IMR-90 (cell line): ENCODE data around the gene GPR157. TPM values are rescaled to one million over a fixed set of nuclear protein-coding genes. Genes with fewer than 3 reads are reported as not detected.
"Not testable (repeated sequence)": the region's sequence is repeated elsewhere in the genome, so short reads cannot be mapped to it uniquely, and the experiment has no call there.

Experiments
- ATAC-seq: fragments of 200-7000 bp; cut with Tn5 transposase; 2 replicates; pipeline ENCODE4 v1.9.1; 2020; ENCODE audit warnings: low read depth, mild to moderate bottlenecking, moderate library complexity
- BruUV-seq: library from RNA; stranded (reverse); fragments of 400-500 nt; replicated peaks from 2 replicates; lab custom pipeline; 2021; lab: Mats Ljungman, UMichigan
- CTCF ChIA-PET: fragments of 300-600 bp; formaldehyde crosslinking; extraction: SDS; loops from one replicate; lab custom pipeline; 2021; ENCODE audit warnings: antibody characterized with exemption; lab: Yijun Ruan, JAX
- POLR2A ChIA-PET: fragments of 300-600 bp; sonication (Branson Sonifier 250); formaldehyde crosslinking; loops from one replicate; lab custom pipeline; 2022; ENCODE audit warnings: antibody characterized with exemption; ENCODE audit not compliant: unreplicated experiment; lab: Charles Lee
- DNase-seq: peaks from one replicate; pipeline ENCODE4 v3.0.0; 2013
- H2AFZ ChIP-seq: replicated peaks from 2 replicates; pipeline ENCODE3; 2013; ENCODE audit warnings: low read length, mild to moderate bottlenecking; ENCODE audit not compliant: poor library complexity
- H2AK5ac ChIP-seq: 2 replicates; pipeline ENCODE4 v1.6.1; 2013; ENCODE audit warnings: low read depth, low read length, inconsistent platforms
- H2AK9ac ChIP-seq: replicated peaks from 2 replicates; pipeline ENCODE3; 2013; ENCODE audit warnings: mild to moderate bottlenecking, low read depth, low read length, moderate library complexity; ENCODE audit not compliant: poor library complexity
- H2BK120ac ChIP-seq: 2 replicates; pipeline ENCODE4 v1.6.1; 2013; ENCODE audit warnings: low read depth, low read length, inconsistent platforms
- H2BK15ac ChIP-seq: 3 replicates; pipeline ENCODE4 v1.6.1; 2013; ENCODE audit warnings: low read depth, low read length, inconsistent platforms
- H2BK20ac ChIP-seq: 2 replicates; pipeline ENCODE4 v1.6.1; 2013; ENCODE audit warnings: low read depth, mild to moderate bottlenecking, inconsistent platforms, low read length, moderate library complexity
- H2BK5ac ChIP-seq: 2 replicates; pipeline ENCODE4 v1.6.1; 2013; ENCODE audit warnings: mild to moderate bottlenecking, low read depth, low read length, inconsistent platforms; ENCODE audit not compliant: poor library complexity, severe bottlenecking
- H3K14ac ChIP-seq: replicated peaks from 2 replicates; pipeline ENCODE4 v1.6.1; 2013; ENCODE audit warnings: low read depth, low read length, inconsistent platforms
- H3K18ac ChIP-seq: 2 replicates; pipeline ENCODE4 v1.6.1; 2013; ENCODE audit warnings: low read depth, low read length, control low read depth
- H3K23ac ChIP-seq: 2 replicates; pipeline ENCODE4 v1.6.1; 2013; ENCODE audit warnings: low read depth, low read length, inconsistent platforms
- H3K27ac ChIP-seq: 2 replicates; pipeline ENCODE4 v1.5.1; 2013; ENCODE audit warnings: mild to moderate bottlenecking, control low read depth, low read length; ENCODE audit not compliant: insufficient read depth
- H3K27me3 ChIP-seq: 2 replicates; pipeline ENCODE4 v1.6.1; 2013; ENCODE audit warnings: low read length; ENCODE audit not compliant: control insufficient read depth, insufficient read depth
- H3K36me3 ChIP-seq: 2 replicates; pipeline ENCODE4 v1.6.1; 2013; ENCODE audit warnings: low read length, mixed read lengths; ENCODE audit not compliant: control insufficient read depth, insufficient read depth
- H3K4ac ChIP-seq: 2 replicates; pipeline ENCODE4 v1.6.1; 2013; ENCODE audit warnings: low read depth, low read length, inconsistent platforms
- H3K4me1 ChIP-seq: 2 replicates; pipeline ENCODE4 v1.6.1; 2013; ENCODE audit warnings: low read length, mixed read lengths; ENCODE audit not compliant: control insufficient read depth, insufficient read depth
- H3K4me2 ChIP-seq: 2 replicates; pipeline ENCODE4 v1.6.1; 2013; ENCODE audit warnings: low read depth, mild to moderate bottlenecking, control low read depth, low read length, moderate library complexity
- H3K4me3 ChIP-seq: 2 replicates; pipeline ENCODE4 v1.5.1; 2013; ENCODE audit warnings: low read depth, mild to moderate bottlenecking, control low read depth, low read length, moderate library complexity; ENCODE audit not compliant: insufficient read depth
- H3K56ac ChIP-seq: 2 replicates; pipeline ENCODE4 v1.6.1; 2013; ENCODE audit warnings: low read length, inconsistent platforms; ENCODE audit not compliant: insufficient read depth; ENCODE audit errors: extremely low read depth
- H3K79me1 ChIP-seq, 2 experiments: 2 replicates each; pipeline ENCODE4 v1.6.1; 2013; ENCODE audit warnings: low read length in 2 of 2, inconsistent platforms in 1 of 2, low read depth in 1 of 2
- H3K9ac ChIP-seq: 2 replicates; pipeline ENCODE4 v1.6.1; 2013; ENCODE audit warnings: low read depth, low read length, control low read depth
- H3K9me1 ChIP-seq: 2 replicates; pipeline ENCODE4 v1.6.1; 2013; ENCODE audit warnings: low read length, inconsistent platforms; ENCODE audit not compliant: insufficient read depth
- H3K9me3 ChIP-seq: 2 replicates; pipeline ENCODE4 v1.6.1; 2013; ENCODE audit warnings: low read length; ENCODE audit not compliant: control insufficient read depth, insufficient read depth
- H4K20me1 ChIP-seq: 2 replicates; pipeline ENCODE4 v1.6.1; 2013; ENCODE audit warnings: low read length, inconsistent platforms; ENCODE audit not compliant: insufficient read depth
- H4K5ac ChIP-seq: 2 replicates; pipeline ENCODE4 v1.6.1; 2013; ENCODE audit warnings: mild to moderate bottlenecking, low read depth, low read length, control low read depth
- H4K8ac ChIP-seq, 2 experiments: 2 replicates each; pipeline ENCODE4 v1.6.1; 2013; ENCODE audit warnings: low read depth in 2 of 2, low read length in 2 of 2, control low read depth in 1 of 2, inconsistent platforms in 1 of 2
- H4K91ac ChIP-seq: 2 replicates; pipeline ENCODE4 v1.6.1; 2013; ENCODE audit warnings: low read depth, low read length, inconsistent platforms; ENCODE audit not compliant: insufficient read depth
- MAZ ChIP-seq: IDR thresholded peaks from 2 replicates; pipeline ENCODE4 v1.6.1; 2012; ENCODE audit warnings: low read depth, mild to moderate bottlenecking, low read length, improper control_type of control experiment, moderate library complexity, borderline replicate concordance
- RFX5 ChIP-seq: IDR thresholded peaks from 2 replicates; pipeline ENCODE4 v1.8.0; 2012; ENCODE audit warnings: low read depth, mild to moderate bottlenecking, low read length, moderate library complexity
- SMC3 ChIP-seq: fragments of 150-350 bp; IDR thresholded peaks from 2 replicates; pipeline ENCODE4 v1.6.1; 2016; ENCODE audit warnings: low read depth, mild to moderate bottlenecking, antibody characterized with exemption, low read length, moderate library complexity
- WGBS, 2 experiments: methylation state at CpG; one replicate each; pipeline versions ENCODE4 v1.1.5 to v1.1.7; 2013; ENCODE audit warnings: missing lambda C conversion rate in 2 of 2; ENCODE audit not compliant: insufficient read length in 1 of 2; ENCODE audit errors: extremely low coverage in 2 of 2; 5-methylcytosine and 5-hydroxymethylcytosine counted together
- dilution Hi-C: fragments of 300-500 bp; cut with HindIII; formaldehyde crosslinking; loops from one replicate; pipeline ENCODE4 v1.14.3; 2018; ENCODE audit warnings: low sequenced_read_pairs; ENCODE audit not compliant: unreplicated experiment
- in situ Hi-C: fragments of 300-500 bp; cut with MboI; formaldehyde crosslinking; loops from 3 replicates; pipeline ENCODE4 v1.14.3; 2019; ENCODE audit warnings: low sequenced_read_pairs, inconsistent platforms, mixed read lengths
- intact Hi-C: fragments of 100-400 bp; cut with micrococcal nuclease; formaldehyde crosslinking; loops from 2 replicates; pipeline ENCODE4 v1.10.0; 2022
- polyA plus RNA-seq, 3 experiments: library from polyadenylated mRNA; depleted of rRNA; stranded (reverse); fragments of >200 nt; gene quantifications; 2 replicates each; pipeline ENCODE4 v1.2.3, GENCODE V29; 2012; ENCODE audit warnings: low replicate concordance in 1 of 3
- total RNA-seq: library from RNA; depleted of rRNA; stranded (reverse); fragments of >200 nt; gene quantifications from 2 replicates; pipeline ENCODE4 v1.2.3, GENCODE V29; 2012
- TF ChIP-seq, protein P1 (sequence below): conservative IDR thresholded peaks from 2 replicates; pipeline ENCODE4 v1.5.1; 2012; ENCODE audit warnings: mild to moderate bottlenecking, low read depth, low read length, improper control_type of control experiment

GPR157 gene
- total and polyA plus RNA-seq, 2 of the 4 experiments (the other 2 are of a cell fraction) = 1.8 to 2.7 TPM

- TF ChIP-seq RFX5 (no peak), MAZ (no peak), SMC3 (no peak)
- TF ChIP-seq, protein P1, sequence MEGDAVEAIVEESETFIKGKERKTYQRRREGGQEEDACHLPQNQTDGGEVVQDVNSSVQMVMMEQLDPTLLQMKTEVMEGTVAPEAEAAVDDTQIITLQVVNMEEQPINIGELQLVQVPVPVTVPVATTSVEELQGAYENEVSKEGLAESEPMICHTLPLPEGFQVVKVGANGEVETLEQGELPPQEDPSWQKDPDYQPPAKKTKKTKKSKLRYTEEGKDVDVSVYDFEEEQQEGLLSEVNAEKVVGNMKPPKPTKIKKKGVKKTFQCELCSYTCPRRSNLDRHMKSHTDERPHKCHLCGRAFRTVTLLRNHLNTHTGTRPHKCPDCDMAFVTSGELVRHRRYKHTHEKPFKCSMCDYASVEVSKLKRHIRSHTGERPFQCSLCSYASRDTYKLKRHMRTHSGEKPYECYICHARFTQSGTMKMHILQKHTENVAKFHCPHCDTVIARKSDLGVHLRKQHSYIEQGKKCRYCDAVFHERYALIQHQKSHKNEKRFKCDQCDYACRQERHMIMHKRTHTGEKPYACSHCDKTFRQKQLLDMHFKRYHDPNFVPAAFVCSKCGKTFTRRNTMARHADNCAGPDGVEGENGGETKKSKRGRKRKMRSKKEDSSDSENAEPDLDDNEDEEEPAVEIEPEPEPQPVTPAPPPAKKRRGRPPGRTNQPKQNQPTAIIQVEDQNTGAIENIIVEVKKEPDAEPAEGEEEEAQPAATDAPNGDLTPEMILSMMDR = no peak
Measured at GRCh38 chr1:9126511-9126910, 2.4 kb downstream of the GPR157 start (continued).

DNA sequence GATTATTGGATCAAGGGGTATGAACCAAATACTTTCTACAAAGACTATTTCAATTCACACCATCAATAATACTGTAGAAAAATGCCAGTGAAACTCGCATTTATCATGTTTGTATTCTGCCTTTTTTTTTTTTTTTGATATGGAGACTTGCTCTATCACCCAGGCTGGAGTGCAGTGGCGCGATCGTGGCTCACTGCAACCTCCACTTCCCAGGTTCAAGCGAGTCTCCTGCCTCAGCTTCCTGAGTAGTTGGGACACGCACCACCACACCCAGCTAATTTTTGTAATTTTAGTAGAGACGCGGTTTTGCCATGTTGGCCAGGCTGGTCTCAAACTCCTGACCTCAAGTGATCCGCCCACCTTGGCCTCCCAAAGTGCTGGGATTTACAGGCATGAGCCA is 3.1 kb downstream of the GPR157 start:
- H3K4me3 ChIP-seq, H3K27ac ChIP-seq, H2AK5ac ChIP-seq, H2AFZ ChIP-seq, H3K14ac ChIP-seq, H3K18ac ChIP-seq, H3K27me3 ChIP-seq, H2BK5ac ChIP-seq, H2BK20ac ChIP-seq, H3K36me3 ChIP-seq, H2BK15ac ChIP-seq, H3K23ac ChIP-seq, dilution Hi-C loops, H3K9ac ChIP-seq, DNase-seq, H3K56ac ChIP-seq, H4K20me1 ChIP-seq, POLR2A ChIA-PET, BruUV-seq, H2AK9ac ChIP-seq, H3K9me3 ChIP-seq, H3K9me1 ChIP-seq, H3K4ac ChIP-seq, H3K4me2 ChIP-seq, H4K91ac ChIP-seq, ATAC-seq, H4K5ac ChIP-seq, H2BK120ac ChIP-seq, H4K8ac ChIP-seq: not testable (repeated sequence)
- intact Hi-C loops (loop anchor here (5.0 kb wide), 1 partner anchor 76 kb away; no protein-coding TSS in a partner anchor), in situ Hi-C loops (loop anchor here (10.0 to 25.0 kb wide), 2 partner anchors 61 to 361 kb away; partner anchors contain the start of gene SLC2A5)
- Histone ChIP-seq H3K4me1 (peaks cover 12% of the 10 kb centered on the region), H3K79me1 (peaks cover 5 to 16% of the 10 kb centered on the region in 2 experiments; a peak in 3 of 4 replicates)
- CTCF ChIA-PET = interaction anchor here (2.1 kb wide), 1 partner anchor 15 kb away, joined by 7 read pairs; no protein-coding TSS in a partner anchor
- WGBS, 2 experiments = no CpG with 5 or more reads among the region's 9 CpGs
